GM18508 (cell line): Measurements from ENCODE around the gene LIN37.
A peak's percentile ranks its signal among the peaks of the same experiment; 100 is the strongest.

Experiments used
- ATAC-seq: cut with Tn5 transposase; IDR thresholded peaks from one replicate; pipeline ENCODE4 v1.9.1; 2021; ENCODE audit warnings: moderate number of reproducible peaks; ENCODE audit not compliant: insufficient read depth, unreplicated experiment

Gene LIN37, protein sequence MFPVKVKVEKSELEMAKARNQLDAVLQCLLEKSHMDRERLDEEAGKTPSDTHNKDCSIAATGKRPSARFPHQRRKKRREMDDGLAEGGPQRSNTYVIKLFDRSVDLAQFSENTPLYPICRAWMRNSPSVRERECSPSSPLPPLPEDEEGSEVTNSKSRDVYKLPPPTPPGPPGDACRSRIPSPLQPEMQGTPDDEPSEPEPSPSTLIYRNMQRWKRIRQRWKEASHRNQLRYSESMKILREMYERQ

DNA sequence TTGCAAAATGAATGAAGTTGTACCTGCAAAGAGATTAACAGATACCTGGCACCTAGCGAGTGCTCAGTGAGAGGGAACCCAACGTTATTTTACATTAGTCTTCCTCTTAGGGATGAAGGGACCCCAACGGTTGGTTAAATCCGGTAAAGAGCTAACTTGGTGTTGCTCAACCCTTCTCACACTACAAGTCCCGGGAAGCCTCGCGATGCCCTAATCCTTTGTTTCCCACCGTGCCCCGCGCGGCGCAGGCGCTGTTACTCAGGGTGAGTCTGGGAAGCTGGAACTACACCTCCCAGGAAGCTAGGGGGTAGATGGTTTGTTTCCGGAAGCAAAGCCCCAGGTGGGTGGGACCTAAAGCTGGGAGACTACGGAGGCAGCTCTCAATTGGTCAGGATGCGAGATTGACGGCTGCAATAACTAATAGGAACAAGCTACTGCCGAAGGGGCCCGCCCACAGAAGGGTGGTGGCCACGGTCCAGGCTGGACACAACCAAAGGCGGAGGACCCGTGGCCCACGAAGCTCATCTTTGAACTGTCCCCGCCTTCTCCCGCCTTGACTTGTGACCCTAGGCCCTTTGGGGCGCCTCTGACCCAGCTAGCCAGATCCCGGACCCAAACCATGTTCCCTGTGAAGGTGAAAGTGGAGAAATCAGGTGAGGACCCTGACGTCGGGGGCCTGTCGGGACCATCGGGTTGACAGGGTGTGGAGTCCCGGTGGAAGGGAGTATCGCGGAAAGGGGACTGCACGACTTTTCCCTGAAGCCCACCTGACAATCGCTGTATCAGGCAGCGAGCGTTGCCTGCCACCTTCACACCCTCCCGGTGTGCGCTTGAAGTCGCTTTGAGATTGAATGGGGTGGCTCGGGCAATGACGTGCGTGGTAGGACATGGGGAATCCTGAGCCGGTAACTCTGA lies at the start of gene LIN37:
LIN37 (plus strand) TSS at position 471 of the 915 bp plus-strand sequence; CDS start at position 620, 149 bp downstream.
- ATAC-seq: peak; percentile 51

DNA sequence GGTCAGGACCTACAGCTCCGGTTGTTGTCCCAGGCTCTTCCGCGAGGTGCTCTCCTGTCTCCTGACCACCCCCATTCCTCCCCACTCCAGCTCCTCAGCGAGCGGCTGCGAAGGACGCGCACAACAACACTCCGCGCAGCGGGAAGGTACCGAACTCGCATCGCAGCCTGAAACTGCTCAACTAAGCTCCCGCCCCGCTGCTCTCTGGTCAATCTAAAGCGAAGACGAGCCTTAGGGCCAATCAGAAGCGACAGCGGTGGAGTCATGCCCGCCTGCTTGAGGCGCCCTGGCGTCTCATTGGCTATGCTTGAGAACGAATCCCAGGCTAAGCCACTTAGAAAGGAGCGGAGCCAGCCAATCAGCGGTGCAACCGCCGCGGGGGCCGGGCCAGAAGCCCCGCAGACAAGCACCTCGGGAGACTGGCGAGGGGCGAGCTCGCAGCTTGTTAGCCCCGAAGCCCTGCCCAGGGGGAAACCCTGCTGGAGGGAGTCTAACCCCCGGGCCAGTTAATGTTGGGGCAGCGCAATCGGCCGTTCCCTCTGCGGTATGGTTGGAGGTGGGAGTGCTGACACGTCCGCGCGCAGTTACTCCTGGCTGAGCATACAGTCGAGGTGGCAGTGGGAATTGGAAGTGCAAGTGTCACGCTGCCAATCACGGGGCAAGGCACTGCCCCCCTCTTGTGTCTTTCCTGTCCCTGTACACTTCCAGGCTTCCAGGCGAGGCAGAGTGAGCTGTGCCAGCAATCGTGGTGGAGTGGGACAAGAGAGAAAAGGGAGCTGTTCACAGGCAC lies 46.0 kb upstream of the LIN37 start:
- peak; percentile 86 for ATAC-seq

DNA sequence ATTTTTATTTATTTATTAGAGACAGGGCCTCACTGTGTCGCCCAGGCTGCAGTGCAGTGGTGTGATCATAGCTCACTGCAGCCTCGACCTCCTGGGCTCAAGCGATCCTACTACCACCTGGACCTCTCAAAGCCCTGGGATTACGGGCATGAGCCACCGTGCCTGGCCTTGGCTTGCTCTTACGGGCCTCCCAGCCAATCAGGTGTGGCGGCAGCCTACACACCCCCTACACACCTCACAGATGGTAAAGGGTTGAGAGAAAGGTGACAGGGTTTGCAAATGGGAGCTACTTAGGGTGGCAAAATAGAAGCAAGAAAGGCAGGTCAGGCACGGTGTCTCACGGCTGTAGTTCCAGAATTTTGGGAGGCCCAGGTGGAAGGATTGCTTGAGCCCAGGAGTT lies 45.0 kb upstream of the LIN37 start:
- no peak for ATAC-seq

DNA sequence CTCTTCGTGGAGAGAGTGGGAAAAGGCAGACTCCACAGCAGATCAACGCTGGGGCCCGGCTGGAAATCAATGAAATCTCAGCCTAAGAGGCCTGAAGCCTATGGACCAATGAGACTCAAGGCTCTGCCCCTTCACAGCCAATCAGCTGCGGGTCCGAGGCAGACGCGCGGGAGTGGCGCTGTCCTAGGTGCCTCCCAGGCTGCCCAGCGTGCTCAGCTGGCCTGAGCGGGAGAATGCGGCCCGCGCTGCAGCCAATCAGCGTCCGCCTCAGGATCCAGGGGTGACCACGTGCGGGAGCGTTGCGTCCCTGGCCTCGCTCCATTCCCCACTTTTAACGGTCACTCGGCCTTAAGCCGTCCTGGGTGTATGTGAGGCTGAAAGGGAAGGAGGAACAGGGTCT lies 44.2 kb upstream of the LIN37 start, which contains the start of gene ZBTB32:
ZBTB32 (plus strand) TSS at position 341 of the 400 bp plus-strand sequence. CDS start 10,069 bp downstream, outside the sequence.
- no peak for ATAC-seq

DNA sequence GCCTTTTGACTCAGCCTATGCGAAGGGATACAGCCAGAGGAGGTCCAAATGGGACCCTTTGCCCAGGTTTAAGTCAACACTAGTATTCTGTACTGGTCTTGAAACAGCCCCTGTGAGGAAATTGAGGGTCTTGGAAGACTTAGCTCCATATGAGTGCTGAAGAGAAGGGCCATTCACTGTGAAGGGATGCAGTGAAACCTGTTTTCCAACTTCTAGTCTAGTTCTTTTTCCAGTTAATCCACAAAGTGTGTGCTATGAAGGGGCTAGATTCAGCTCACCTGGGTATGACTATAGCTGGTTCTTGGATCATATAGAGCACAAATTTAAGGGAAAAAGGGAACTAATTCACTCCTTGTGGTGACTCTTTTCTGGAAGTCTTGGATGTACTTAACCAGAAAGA lies 40.0 kb upstream of the LIN37 start:
- no peak for ATAC-seq

DNA sequence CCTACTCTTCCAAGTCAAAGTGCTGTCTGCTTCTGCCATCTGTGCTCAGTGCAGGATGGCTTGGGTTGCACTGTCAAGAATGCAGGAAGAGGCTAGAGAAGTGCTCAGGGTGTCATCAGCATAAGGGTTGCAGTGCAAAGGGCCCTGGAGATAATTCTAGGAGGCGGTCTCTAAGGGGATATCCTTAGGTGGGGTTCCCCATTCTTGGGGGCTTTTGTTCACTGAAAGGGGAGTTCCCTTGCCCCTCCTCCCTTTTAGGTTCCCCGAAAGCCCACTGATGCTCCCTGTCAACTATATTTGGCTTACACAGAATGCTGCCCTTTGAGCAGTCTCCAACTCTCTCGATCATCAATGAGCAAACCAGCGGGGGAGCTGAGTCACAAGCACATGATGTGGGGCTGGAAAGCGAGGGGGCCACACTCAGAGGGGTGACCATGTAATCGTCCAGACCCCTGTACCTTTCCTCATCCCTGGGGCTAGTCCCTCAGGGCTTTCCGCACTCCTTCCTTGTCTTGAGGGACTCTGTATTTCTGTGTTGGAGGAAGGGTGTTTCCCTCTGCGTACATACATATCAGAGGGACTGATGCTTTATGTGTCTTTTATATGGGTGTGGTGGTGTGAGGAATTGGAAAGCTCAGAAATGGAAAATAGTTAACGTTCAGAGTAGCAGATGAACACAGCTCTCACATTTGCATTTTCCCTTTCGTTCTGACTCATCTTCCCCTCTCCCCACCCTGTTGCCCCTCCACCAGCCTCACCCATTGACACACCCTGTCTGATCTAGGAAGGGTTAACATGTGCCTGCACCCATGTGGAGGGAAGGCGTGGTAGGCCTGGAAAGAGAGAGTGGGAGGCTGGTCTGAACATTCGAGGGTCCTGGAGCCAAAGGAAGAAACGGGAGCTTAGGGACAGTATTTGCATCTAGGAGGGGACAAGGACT lies 37.3 kb upstream of the LIN37 start:
- ATAC-seq: peak; percentile 31

DNA sequence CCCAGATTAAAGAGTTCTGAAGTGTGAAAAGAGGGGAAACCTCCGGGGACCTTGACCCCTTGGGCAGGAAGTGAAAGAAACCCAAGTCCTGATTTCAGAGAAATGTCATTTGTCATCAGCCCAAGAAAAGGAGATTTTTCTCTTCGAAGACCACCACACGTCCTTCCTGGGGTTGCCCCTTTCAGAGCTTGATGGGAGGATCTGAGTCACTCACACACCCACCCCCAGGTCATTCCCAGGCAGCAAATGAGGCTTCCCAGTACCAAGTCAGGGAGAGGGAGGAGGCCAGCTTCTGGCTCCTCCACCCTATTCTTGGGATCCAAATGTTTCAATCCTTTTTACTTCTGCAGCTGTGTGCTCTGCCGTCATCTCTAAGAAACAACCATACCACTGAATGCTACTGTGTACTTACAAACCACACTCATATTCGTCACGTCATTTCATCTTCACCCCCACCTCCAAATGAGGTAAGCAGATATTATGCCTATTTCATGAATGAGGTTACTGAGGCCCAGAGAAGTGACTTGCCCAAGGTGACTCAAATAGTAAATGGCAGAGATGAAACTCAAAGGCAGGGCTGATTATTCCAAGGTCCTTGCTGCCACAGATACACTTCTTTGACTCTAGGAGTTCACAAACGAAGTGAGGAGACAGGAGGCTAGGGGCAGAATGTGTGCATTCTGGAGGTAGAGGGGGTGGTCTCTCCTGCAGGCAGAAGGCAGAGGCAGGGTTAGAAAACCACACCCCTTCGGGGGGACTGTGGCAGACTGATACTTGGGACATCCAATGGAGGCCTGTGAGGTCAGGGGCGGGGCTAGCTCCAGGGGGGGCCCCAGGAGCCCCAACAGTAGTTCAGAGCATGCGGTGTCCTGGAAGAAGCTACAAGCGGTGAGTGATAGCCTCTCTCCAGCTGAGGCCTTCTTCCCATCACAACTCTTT lies 35.5 kb upstream of the LIN37 start:
- no peak for ATAC-seq

DNA sequence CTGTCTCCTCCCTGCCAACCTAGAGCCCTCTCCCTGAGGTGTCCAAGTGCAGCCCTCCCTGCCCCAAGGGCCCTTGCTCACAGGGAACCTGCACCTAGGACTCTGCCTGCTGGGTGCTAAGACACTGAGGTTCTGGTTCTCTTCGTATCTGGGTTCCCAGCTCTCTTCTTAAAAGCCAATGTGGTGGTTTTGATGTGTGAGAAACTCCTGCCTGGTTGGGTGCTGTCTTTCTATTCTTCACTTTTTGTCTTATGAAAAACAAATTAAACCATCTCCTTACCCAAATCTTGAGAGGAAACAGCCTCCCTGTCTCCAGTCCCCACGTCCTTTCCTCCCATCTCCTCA lies 34.9 kb upstream of the LIN37 start:
- ATAC-seq: no peak

DNA sequence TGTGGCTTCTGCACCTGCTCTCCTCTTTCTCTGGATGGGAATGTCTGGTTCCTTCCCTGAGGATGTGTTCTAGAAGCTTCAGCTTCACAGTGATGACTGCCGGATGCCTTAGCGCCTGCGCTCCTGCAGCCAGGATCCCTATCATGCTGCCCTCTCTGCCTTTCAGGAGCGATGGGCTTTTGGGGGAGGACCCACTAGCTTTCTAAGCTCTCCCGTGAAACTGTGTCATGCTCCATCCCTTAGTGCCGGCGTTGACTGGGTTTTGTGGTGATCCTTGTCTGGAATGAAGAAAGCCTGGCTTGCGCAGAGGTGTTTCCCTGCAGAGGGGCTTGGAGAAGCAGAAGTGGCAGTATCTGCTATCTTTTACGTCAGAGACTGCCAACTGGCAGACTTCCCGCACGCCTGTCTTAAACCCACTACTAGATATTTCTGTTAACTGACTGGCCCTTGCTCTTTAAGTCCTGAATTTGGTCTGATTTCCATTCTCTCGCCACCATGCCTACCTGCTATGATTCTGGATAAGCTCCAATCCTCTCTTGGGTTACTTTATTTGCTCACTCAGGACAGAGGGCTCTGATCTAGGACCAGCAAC lies 34.4 kb upstream of the LIN37 start:
- no peak for ATAC-seq

DNA sequence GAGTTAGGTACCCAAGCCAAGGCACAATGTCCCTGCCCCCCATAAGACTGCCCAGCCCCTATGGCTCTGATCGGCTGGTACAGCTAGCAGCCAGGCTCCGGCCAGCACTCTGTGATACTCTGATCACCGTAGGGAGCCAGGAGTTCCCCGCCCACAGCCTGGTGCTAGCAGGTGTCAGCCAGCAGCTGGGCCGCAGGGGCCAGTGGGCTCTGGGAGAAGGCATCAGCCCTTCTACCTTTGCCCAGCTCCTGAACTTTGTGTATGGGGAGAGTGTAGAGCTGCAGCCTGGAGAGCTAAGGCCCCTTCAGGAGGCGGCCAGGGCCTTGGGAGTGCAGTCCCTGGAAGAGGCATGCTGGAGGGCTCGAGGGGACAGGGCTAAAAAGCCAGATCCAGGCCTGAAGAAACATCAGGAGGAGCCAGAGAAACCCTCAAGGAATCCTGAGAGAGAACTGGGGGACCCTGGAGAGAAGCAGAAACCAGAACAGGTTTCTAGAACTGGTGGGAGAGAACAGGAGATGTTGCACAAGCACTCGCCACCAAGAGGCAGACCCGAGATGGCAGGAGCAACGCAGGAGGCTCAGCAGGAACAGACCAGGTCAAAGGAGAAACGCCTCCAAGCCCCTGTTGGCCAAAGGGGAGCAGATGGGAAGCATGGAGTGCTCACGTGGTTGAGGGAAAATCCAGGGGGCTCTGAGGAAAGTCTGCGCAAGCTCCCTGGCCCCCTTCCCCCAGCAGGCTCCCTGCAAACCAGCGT lies 33.6 kb upstream of the LIN37 start:
- ATAC-seq: no peak

DNA sequence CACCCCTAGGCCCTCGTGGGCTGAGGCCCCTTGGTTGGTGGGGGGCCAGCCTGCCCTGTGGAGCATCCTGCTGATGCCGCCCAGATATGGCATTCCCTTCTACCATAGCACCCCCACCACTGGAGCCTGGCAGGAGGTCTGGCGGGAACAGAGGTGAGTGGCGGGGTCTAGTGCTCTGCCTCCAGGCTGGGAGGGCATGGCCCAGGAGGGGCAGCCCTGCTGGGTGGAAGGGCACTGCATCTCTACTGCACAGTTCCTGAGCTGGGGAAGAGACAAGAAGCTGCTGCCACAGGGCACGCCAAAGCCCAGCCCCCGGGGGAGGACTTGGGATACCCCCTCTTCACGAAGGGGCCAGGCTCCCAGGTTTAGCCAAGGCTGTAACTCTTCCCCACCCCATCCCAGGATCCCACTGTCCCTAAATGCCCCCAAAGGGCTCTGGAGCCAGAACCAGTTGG lies 33.0 kb upstream of the LIN37 start:
- no peak for ATAC-seq

DNA sequence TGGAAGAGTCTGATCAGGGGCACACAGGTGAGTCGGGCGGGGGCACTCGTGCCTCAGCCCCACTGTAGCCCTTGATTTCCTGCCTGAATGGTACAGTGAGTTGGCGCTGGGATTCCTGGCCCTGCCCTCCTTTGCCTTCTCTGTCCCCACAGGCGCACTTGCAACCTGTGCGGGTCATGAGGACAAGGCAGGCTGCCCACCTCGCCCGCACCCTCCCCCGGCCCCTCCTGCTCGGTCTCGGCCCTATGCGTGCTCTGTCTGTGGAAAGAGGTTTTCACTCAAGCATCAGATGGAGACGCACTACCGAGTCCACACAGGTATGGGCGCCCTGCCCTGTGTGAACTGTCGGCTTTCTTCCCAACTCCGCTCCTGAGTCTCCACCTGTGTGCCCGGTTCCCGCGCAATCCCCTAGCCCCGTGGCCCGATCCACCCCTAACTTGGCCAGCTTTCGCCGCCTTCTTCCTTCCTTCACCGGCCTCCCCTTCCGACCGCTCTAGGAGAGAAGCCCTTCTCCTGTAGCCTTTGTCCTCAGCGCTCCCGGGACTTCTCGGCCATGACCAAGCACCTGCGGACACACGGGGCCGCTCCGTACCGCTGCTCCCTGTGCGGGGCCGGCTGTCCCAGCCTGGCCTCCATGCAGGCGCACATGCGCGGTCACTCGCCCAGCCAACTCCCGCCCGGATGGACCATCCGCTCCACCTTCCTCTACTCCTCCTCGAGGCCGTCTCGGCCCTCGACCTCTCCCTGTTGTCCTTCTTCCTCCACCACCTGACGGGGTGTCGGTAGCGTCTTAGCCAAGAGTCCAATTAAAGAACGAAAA lies 32.2 kb upstream of the LIN37 start:
- no peak for ATAC-seq

DNA sequence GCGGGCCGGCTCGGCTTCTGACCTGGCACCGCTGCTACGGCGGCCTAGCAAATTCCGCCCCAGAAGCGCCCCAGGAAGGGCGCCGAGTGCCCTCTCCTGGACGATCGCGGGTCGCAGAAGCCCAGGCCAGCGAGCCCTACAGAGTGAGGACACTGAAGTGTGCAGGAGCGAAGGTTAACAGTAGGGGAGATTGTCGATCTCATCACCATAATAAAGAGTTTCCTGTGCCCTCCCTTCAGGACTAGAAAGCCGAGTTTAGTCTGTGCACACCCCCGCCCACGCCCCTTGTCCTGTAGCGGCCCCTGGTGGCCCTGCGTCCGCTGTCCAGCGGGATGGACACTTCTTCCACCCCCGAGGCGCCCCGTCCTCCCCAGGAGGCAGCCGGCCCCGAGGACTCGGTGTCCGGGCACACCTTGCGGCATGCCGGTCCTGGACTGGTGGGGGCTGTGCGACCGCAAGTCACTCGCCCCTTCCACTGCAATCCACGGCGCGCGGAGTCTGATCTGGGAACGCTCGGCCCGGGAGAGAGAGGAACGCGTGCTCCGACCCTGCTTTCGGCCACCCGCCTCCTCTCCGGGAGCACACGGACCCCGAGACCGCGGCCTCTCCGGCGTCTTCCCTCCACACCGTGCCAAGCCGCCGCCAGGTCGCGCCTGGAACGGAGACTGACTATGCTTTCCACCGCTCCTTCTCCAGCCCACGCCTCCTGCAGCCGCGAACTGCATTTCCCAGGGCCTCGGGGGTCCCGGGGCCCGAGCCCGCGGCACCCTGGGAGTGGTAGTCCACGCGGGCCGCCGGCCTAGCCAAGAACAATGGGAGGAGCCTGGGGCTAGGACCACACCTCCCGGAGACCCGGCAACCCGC lies 31.3 kb upstream of the LIN37 start:
- ATAC-seq: no peak

DNA sequence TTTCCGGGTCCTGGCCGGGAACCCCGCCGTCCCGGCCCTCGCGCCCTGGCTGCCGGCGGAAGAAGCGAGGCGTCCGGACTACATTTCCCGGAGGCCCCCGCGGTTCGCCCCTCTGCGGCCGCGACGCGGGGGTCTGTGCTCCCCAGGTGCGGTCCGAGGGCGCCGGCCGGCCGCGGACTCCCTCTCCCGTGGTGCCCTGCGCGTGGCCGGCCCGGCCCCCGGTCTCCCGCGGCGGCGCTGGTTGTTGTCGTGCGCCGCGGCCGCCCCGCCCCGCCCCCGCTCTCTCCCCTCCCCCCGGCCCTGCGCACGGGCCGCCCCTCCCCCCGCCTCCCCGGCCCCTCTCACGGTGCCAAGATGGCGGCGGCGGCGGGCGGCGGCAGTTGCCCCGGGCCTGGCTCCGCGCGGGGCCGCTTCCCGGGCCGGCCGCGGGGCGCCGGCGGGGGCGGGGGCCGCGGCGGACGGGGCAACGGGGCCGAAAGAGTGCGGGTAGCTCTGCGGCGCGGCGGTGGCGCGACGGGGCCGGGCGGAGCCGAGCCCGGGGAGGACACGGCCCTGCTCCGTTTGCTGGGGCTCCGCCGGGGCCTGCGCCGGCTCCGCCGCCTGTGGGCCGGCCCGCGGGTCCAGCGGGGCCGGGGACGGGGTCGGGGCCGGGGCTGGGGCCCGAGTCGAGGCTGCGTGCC lies 30.6 kb upstream of the LIN37 start, which contains the start of gene KMT2B:
KMT2B (plus strand) TSS at position 339 of the 680 bp plus-strand sequence; CDS start at position 355, 16 bp downstream.
- no peak for ATAC-seq
